ENCODE measurements around the gene ARHGAP12. TPM values are rescaled to one million over a fixed set of nuclear protein-coding genes. Genes with fewer than 3 reads are reported as not detected.
A peak's percentile ranks its signal among the peaks of the same experiment; 100 is the strongest.

Gene ARHGAP12
- total and polyA plus RNA-seq, 2 donors from 2014 or later = 15.0 to 30.9 TPM

DNA sequence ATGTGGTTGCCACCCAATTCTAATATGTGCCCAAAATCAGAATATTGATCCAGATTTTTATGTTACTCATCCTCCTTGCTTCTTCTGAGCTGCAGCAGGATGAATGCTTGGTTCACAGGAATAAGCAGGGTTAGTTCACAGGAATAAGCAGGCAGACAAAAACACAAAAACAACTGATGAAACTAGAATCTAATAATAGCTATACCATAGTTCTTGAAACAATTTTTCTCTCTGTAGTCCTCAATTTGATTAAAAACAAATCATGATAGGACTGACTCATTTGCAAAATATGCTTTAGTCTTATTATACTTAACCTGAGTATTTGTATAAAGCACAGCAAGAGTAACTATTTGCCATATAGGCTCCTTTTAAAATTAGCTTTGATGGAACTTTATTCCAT is 24.4 kb upstream of the ARHGAP12 start:
- no peaks in the 10 kb centered on the region for H3K36me3 ChIP-seq (ENCODE audit: control insufficient read depth in 2 of 3, insufficient read depth in 3 of 3, low read length in 3 of 3)
- no peak overlapping the region for H3K9ac ChIP-seq (ENCODE audit: low read length in 3 of 3)
- peaks cover 0 to 10% (median 0%) of the 10 kb centered on the region in 3 donors for H3K9me3 ChIP-seq (ENCODE audit: control insufficient read depth in 2 of 3, insufficient read depth in 1 of 3, low read length in 3 of 3)
- H3K27ac ChIP-seq (ENCODE audit: low read depth in 2 of 2, low read length in 2 of 2) = no peak overlapping the region
- no peaks in the 10 kb centered on the region for H3K4me1 ChIP-seq (ENCODE audit: control insufficient read depth in 2 of 3, insufficient read depth in 2 of 3, low read depth in 1 of 3, low read length in 3 of 3)
- no peak overlapping the region for H3K4me3 ChIP-seq (ENCODE audit: low read length in 3 of 3)
- no peaks in the 10 kb centered on the region for H3K27me3 ChIP-seq (ENCODE audit: control insufficient read depth, insufficient read depth, low read length)
- TF ChIP-seq, protein P1, sequence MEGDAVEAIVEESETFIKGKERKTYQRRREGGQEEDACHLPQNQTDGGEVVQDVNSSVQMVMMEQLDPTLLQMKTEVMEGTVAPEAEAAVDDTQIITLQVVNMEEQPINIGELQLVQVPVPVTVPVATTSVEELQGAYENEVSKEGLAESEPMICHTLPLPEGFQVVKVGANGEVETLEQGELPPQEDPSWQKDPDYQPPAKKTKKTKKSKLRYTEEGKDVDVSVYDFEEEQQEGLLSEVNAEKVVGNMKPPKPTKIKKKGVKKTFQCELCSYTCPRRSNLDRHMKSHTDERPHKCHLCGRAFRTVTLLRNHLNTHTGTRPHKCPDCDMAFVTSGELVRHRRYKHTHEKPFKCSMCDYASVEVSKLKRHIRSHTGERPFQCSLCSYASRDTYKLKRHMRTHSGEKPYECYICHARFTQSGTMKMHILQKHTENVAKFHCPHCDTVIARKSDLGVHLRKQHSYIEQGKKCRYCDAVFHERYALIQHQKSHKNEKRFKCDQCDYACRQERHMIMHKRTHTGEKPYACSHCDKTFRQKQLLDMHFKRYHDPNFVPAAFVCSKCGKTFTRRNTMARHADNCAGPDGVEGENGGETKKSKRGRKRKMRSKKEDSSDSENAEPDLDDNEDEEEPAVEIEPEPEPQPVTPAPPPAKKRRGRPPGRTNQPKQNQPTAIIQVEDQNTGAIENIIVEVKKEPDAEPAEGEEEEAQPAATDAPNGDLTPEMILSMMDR (IDR thresholded peaks at IDR 0.05; ENCODE audit: borderline replicate concordance, extremely low read depth, insufficient read depth) = no peak
- FAIRE-seq (no peak), DNase-seq (no peak)
- intact Hi-C loops (cut with DNase I) = no loop called here

DNA sequence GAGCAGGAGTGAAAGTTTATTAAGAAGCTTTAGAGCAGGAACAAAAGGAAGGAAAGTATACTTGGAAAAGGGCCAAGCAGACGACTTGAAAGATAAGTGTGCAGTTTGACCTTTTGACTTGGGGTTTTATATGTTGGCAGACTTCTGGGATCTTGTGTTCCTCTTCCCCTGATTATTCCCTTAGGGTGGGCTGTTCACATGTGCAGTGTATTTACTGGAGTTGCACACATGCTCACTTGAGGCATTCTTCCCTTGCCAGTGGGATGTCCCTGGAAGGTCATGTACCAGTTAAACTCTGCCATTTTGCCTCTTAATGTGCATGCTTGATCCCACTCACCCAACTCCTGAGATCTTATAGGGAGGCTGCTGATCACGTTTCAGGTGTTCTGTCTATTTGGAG is 23.4 kb upstream of the ARHGAP12 start:
- Histone ChIP-seq H3K27me3 (ENCODE audit: control insufficient read depth, insufficient read depth, low read length) (no peaks in the 10 kb centered on the region), H3K4me3 (ENCODE audit: low read length in 3 of 3) (no peak overlapping the region), H3K27ac (ENCODE audit: low read depth in 2 of 2, low read length in 2 of 2) (no peak overlapping the region), H3K36me3 (ENCODE audit: control insufficient read depth in 2 of 3, insufficient read depth in 3 of 3, low read length in 3 of 3) (no peaks in the 10 kb centered on the region), H3K9me3 (ENCODE audit: control insufficient read depth in 2 of 3, insufficient read depth in 1 of 3, low read length in 3 of 3) (peaks cover 0 to 10% (median 0%) of the 10 kb centered on the region in 3 donors), H3K4me1 (ENCODE audit: control insufficient read depth in 2 of 3, insufficient read depth in 2 of 3, low read depth in 1 of 3, low read length in 3 of 3) (no peaks in the 10 kb centered on the region), H3K9ac (ENCODE audit: low read length in 3 of 3) (no peak overlapping the region)
- intact Hi-C loops (cut with DNase I) = no loop called here
- DNase-seq = no peak
- no peak for FAIRE-seq
- TF ChIP-seq, protein P1 (IDR thresholded peaks at IDR 0.05; ENCODE audit: borderline replicate concordance, extremely low read depth, insufficient read depth) = no peak

DNA sequence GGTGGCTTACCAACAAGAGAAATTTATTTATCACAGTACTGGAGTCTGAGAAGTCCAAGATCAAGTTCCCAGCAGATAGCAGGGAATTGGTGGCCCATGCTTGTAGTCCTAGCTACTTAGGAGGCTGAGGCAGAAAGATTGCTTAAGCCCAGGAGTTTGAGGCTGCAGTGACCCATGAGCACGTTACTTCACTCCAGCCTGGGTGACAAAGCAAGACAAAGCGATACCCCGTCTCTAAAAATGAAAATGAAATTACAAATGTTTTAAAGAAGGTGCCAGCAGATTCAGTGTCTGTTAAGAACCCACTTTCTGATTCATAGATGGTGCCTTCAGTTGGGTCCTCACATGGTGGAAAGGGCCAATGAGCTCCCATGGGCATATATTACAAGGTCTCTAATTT is 20.6 kb upstream of the ARHGAP12 start:
- Histone ChIP-seq H3K9me3 (ENCODE audit: control insufficient read depth in 2 of 3, insufficient read depth in 1 of 3, low read length in 3 of 3) (peaks cover 0 to 8% (median 0%) of the 10 kb centered on the region in 3 donors), H3K4me3 (ENCODE audit: low read length in 3 of 3) (no peak overlapping the region), H3K9ac (ENCODE audit: low read length in 3 of 3) (no peak overlapping the region), H3K27ac (ENCODE audit: low read depth in 2 of 2, low read length in 2 of 2) (no peak overlapping the region), H3K36me3 (ENCODE audit: control insufficient read depth in 2 of 3, insufficient read depth in 3 of 3, low read length in 3 of 3) (no peaks in the 10 kb centered on the region), H3K27me3 (ENCODE audit: control insufficient read depth, insufficient read depth, low read length) (no peaks in the 10 kb centered on the region), H3K4me1 (ENCODE audit: control insufficient read depth in 2 of 3, insufficient read depth in 2 of 3, low read depth in 1 of 3, low read length in 3 of 3) (no peaks in the 10 kb centered on the region)
- TF ChIP-seq, protein P1 (IDR thresholded peaks at IDR 0.05; ENCODE audit: borderline replicate concordance, extremely low read depth, insufficient read depth) = no peak
- FAIRE-seq = no peak
- DNase-seq = no peak
- intact Hi-C loops (cut with DNase I) = no loop called here

- FAIRE-seq (no peak), DNase-seq (no peak)
- Histone ChIP-seq H3K9ac (ENCODE audit: low read length in 3 of 3) (no peak overlapping the region), H3K36me3 (ENCODE audit: control insufficient read depth in 2 of 3, insufficient read depth in 3 of 3, low read length in 3 of 3) (no peaks in the 10 kb centered on the region), H3K27ac (ENCODE audit: low read depth in 2 of 2, low read length in 2 of 2) (no peak overlapping the region), H3K4me3 (ENCODE audit: low read length in 3 of 3) (peak overlapping the region in 1 of 3 donors; percentile 2), H3K9me3 (ENCODE audit: control insufficient read depth in 2 of 3, insufficient read depth in 1 of 3, low read length in 3 of 3) (no peaks in the 10 kb centered on the region), H3K4me1 (ENCODE audit: control insufficient read depth in 2 of 3, insufficient read depth in 2 of 3, low read depth in 1 of 3, low read length in 3 of 3) (no peaks in the 10 kb centered on the region), H3K27me3 (ENCODE audit: control insufficient read depth, insufficient read depth, low read length) (no peaks in the 10 kb centered on the region)
- TF ChIP-seq, protein P1 (IDR thresholded peaks at IDR 0.05; ENCODE audit: borderline replicate concordance, extremely low read depth, insufficient read depth) = no peak
- intact Hi-C loops (cut with DNase I) = no loop called here
These were observed 19.4 kb upstream of the ARHGAP12 start for GRCh38 chr10:31948021-31948420.

All from kidney (tissue), 14 donors.